ENCODE data around the gene SLC12A2. TPM values are rescaled to one million over a fixed set of nuclear protein-coding genes. Genes with fewer than 3 reads are reported as not detected.
A peak's percentile ranks its signal among the peaks of the same experiment; 100 is the strongest.

The SLC12A2 gene
- polyA plus RNA-seq, 1 of the 3 experiments (the other 2 are of a cell fraction): 5.6 TPM

GRCh38 chr5:128201065-128201926 is 117.7 kb downstream of the SLC12A2 start:
- Histone ChIP-seq H3K9me3 (no peaks in the 10 kb centered on the region), H3K9me2 (no peaks in the 10 kb centered on the region), H4K20me1 (ENCODE audit: insufficient read depth) (no peaks in the 10 kb centered on the region), H3K4me3 (ENCODE audit: low read depth in 2 of 2, low read length in 1 of 2) (peak overlapping the region; percentile 6 to 47; a peak in 3 of 4 replicates), H3K9ac (no peak overlapping the region), H3K36me3 (replicated peaks in 1 of 2; ENCODE audit: control insufficient read depth in 1 of 2, insufficient read depth in 2 of 2, low read length in 1 of 2) (no peaks in the 10 kb centered on the region), H3K79me2 (ENCODE audit: insufficient read depth) (no peaks in the 10 kb centered on the region), H3K27ac (ENCODE audit: low read depth in 2 of 2, low read length in 1 of 2) (no peak overlapping the region), H3F3A (replicated peaks; ENCODE audit: insufficient read depth) (no peaks in the 10 kb centered on the region), H3K4me1 (ENCODE audit: control insufficient read depth in 1 of 2, insufficient read depth in 2 of 2, low read depth in 1 of 2, low read length in 1 of 2) (peaks cover 0 to 3% of the 10 kb centered on the region in 2 experiments; a peak in 1 of 4 replicates), H2AFZ (ENCODE audit: low read depth) (no peak overlapping the region), H3K4me2 (peak overlapping the region; percentile 66), H3K27me3 (ENCODE audit: insufficient read depth) (no peaks in the 10 kb centered on the region)
- CTCF ChIA-PET: interaction anchor here (0.6 to 3.9 kb wide), 36 partner anchors 9 to 637 kb away, joined by 3 to 67 read pairs (median 4); partner anchors contain the start of gene SLC12A2
- WGBS (ENCODE audit: low lambda C conversion rate): 16% methylated on average over 26 of the region's 36 CpGs
- TF ChIP-seq NRF1 (IDR thresholded peaks at IDR 0.05; ENCODE audit: low read depth, low read length) (0 out of 2 replicates have a peak, but pooled peaks have one; percentile 11), MXI1 (IDR thresholded peaks at IDR 0.05; ENCODE audit: low read depth, low read length) (0 out of 2 replicates have a peak, but pooled peaks have one; percentile 29), RXRA (IDR thresholded peaks at IDR 0.05; ENCODE audit: borderline replicate concordance, low read depth) (no peak), FOSL2 (IDR thresholded peaks at IDR 0.05; ENCODE audit: borderline replicate concordance, low read depth) (no peak), MAX (IDR thresholded peaks at IDR 0.05; ENCODE audit: low read depth) (0 out of 2 replicates have a peak, but pooled peaks have one; percentile 38), RFX5 (IDR thresholded peaks at IDR 0.05; ENCODE audit: low read length) (no peak), SMC3 (IDR thresholded peaks at IDR 0.05; ENCODE audit: low read depth, low read length) (peak; percentile 95), RAD21 (IDR thresholded peaks at IDR 0.05; ENCODE audit: low read length) (peak; percentile 88), TAF1 (IDR thresholded peaks at IDR 0.05; ENCODE audit: borderline replicate concordance, low read depth, low read length) (no peak)
- TF ChIP-seq, protein P1, sequence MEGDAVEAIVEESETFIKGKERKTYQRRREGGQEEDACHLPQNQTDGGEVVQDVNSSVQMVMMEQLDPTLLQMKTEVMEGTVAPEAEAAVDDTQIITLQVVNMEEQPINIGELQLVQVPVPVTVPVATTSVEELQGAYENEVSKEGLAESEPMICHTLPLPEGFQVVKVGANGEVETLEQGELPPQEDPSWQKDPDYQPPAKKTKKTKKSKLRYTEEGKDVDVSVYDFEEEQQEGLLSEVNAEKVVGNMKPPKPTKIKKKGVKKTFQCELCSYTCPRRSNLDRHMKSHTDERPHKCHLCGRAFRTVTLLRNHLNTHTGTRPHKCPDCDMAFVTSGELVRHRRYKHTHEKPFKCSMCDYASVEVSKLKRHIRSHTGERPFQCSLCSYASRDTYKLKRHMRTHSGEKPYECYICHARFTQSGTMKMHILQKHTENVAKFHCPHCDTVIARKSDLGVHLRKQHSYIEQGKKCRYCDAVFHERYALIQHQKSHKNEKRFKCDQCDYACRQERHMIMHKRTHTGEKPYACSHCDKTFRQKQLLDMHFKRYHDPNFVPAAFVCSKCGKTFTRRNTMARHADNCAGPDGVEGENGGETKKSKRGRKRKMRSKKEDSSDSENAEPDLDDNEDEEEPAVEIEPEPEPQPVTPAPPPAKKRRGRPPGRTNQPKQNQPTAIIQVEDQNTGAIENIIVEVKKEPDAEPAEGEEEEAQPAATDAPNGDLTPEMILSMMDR (IDR thresholded peaks at IDR 0.05): peak; percentile 91
- peak; percentile 82 for DNase-seq
- POLR2A ChIA-PET: interaction anchor here (1.0 kb wide), 1 partner anchor 325 kb away, joined by 3 read pairs; no protein-coding TSS in a partner anchor

DNA sequence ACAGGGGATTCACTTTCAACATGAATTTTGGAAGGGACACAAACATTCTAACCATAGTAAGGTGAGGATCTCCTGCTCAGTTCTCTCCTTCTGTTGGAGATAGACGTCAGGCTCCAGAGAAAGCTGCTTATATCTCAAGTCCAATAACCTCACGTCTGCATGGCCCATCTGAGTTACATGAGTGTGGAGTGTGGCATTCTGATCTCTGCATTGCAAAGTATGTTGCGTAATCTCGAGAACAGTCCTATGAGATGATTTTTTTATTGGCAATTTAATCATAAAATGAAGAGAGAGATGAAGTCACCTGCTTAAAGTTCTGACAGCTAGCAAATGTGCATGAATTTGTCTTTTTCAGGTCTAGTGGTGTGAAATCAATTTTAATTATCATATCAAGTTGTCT is 118.8 kb downstream of the SLC12A2 start:
- ChIA-PET POLR2A (no interaction called here), CTCF (interaction anchor here (0.8 to 3.9 kb wide), 15 partner anchors 10 to 638 kb away, joined by 3 to 67 read pairs (median 6); partner anchors contain the start of gene SLC12A2)
- H3K27ac ChIP-seq (ENCODE audit: low read depth in 2 of 2, low read length in 1 of 2): no peak overlapping the region
- peaks cover 0 to 3% of the 10 kb centered on the region in 2 experiments; a peak in 1 of 4 replicates for H3K4me1 ChIP-seq (ENCODE audit: control insufficient read depth in 1 of 2, insufficient read depth in 2 of 2, low read depth in 1 of 2, low read length in 1 of 2)
- H3K4me3 ChIP-seq (ENCODE audit: low read depth in 2 of 2, low read length in 1 of 2): no peak overlapping the region
- no peaks in the 10 kb centered on the region for H4K20me1 ChIP-seq (ENCODE audit: insufficient read depth)
- H3K79me2 ChIP-seq (ENCODE audit: insufficient read depth): no peaks in the 10 kb centered on the region
- H3K27me3 ChIP-seq (ENCODE audit: insufficient read depth): no peaks in the 10 kb centered on the region
- H2AFZ ChIP-seq (ENCODE audit: low read depth): no peak overlapping the region
- H3K4me2 ChIP-seq: no peak overlapping the region
- no peaks in the 10 kb centered on the region for H3K9me3 ChIP-seq
- H3K9me2 ChIP-seq: no peaks in the 10 kb centered on the region
- 62% methylated on average over 4 of the region's 4 CpGs for WGBS (ENCODE audit: low lambda C conversion rate)
- no peak overlapping the region for H3K9ac ChIP-seq
- no peaks in the 10 kb centered on the region for H3K36me3 ChIP-seq (replicated peaks in 1 of 2; ENCODE audit: control insufficient read depth in 1 of 2, insufficient read depth in 2 of 2, low read length in 1 of 2)
- no peak for DNase-seq
- no peaks in the 10 kb centered on the region for H3F3A ChIP-seq (replicated peaks; ENCODE audit: insufficient read depth)
- TF ChIP-seq, protein P1 (IDR thresholded peaks at IDR 0.05): no peak
- TF ChIP-seq, protein P2, sequence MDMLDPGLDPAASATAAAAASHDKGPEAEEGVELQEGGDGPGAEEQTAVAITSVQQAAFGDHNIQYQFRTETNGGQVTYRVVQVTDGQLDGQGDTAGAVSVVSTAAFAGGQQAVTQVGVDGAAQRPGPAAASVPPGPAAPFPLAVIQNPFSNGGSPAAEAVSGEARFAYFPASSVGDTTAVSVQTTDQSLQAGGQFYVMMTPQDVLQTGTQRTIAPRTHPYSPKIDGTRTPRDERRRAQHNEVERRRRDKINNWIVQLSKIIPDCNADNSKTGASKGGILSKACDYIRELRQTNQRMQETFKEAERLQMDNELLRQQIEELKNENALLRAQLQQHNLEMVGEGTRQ (IDR thresholded peaks at IDR 0.05; ENCODE audit: borderline replicate concordance, low read depth, low read length): no peak
- TF ChIP-seq SIN3A (IDR thresholded peaks at IDR 0.05; ENCODE audit: borderline replicate concordance, low read depth, low read length) (no peak), REST (IDR thresholded peaks at IDR 0.05; ENCODE audit: low read depth, low read length) (no peak), TEAD4 (IDR thresholded peaks at IDR 0.05; ENCODE audit: borderline replicate concordance, insufficient read depth) (no peak), TCF12 (IDR thresholded peaks at IDR 0.05) (no peak), MXI1 (IDR thresholded peaks at IDR 0.05; ENCODE audit: low read depth, low read length) (no peak)
